ENCODE data around the gene RRP1B. TPM values are rescaled to one million over a fixed set of nuclear protein-coding genes. Genes with fewer than 3 reads are reported as not detected.

The RRP1B gene
- total RNA-seq, 1 donor = 17.4 TPM

GRCh38 chr21:43723648-43724047 is 64.3 kb downstream of the RRP1B start:
- H3K79me2 ChIP-seq (ENCODE audit: insufficient read depth, low read length) = peaks cover 78% of the 10 kb centered on the region
- H3K36me3 ChIP-seq (ENCODE audit: insufficient read depth, low read length) = peaks cover 18% of the 10 kb centered on the region
- H3K27ac ChIP-seq (ENCODE audit: low read depth, low read length) = no peak overlapping the region
- no peaks in the 10 kb centered on the region for H3K27me3 ChIP-seq (ENCODE audit: insufficient read depth, low read length)
- peaks cover 43% of the 10 kb centered on the region for H3K4me1 ChIP-seq (ENCODE audit: insufficient read depth, low read length)
- no peak overlapping the region for H3K4me3 ChIP-seq (ENCODE audit: insufficient read depth, low read length)
- DNase-seq (ENCODE audit: insufficient read length, low spot score, missing footprints) = peak; percentile 27
- no peak for TF ChIP-seq CTCF (IDR thresholded peaks at IDR 0.05; ENCODE audit: extremely low read depth, low read depth, low read length)
- peaks cover 48% of the 10 kb centered on the region for H4K20me1 ChIP-seq (ENCODE audit: insufficient read depth, low read length)
- H3K4me2 ChIP-seq (ENCODE audit: insufficient read depth, low read length) = no peak overlapping the region
- H3K9me3 ChIP-seq (ENCODE audit: low read depth, low read length) = no peaks in the 10 kb centered on the region
- no peak overlapping the region for H2AFZ ChIP-seq (ENCODE audit: low read length)

GRCh38 chr21:43726686-43727518 is 67.5 kb downstream of the RRP1B start:
- peak overlapping the region; percentile 89 for H3K27ac ChIP-seq (ENCODE audit: low read depth, low read length)
- peaks cover 28% of the 10 kb centered on the region for H3K4me1 ChIP-seq (ENCODE audit: insufficient read depth, low read length)
- H2AFZ ChIP-seq (ENCODE audit: low read length) = no peak overlapping the region
- peaks cover 36% of the 10 kb centered on the region for H4K20me1 ChIP-seq (ENCODE audit: insufficient read depth, low read length)
- H3K79me2 ChIP-seq (ENCODE audit: insufficient read depth, low read length) = peaks cover 79% of the 10 kb centered on the region
- no peaks in the 10 kb centered on the region for H3K27me3 ChIP-seq (ENCODE audit: insufficient read depth, low read length)
- H3K36me3 ChIP-seq (ENCODE audit: insufficient read depth, low read length) = peaks cover 12% of the 10 kb centered on the region
- TF ChIP-seq CTCF (IDR thresholded peaks at IDR 0.05; ENCODE audit: extremely low read depth, low read depth, low read length) = no peak
- H3K4me3 ChIP-seq (ENCODE audit: insufficient read depth, low read length) = peak overlapping the region; percentile 17
- H3K4me2 ChIP-seq (ENCODE audit: insufficient read depth, low read length) = peak overlapping the region; percentile 81
- DNase-seq (ENCODE audit: insufficient read length, low spot score, missing footprints) = peak; percentile 80
- H3K9me3 ChIP-seq (ENCODE audit: low read depth, low read length) = no peaks in the 10 kb centered on the region

GRCh38 chr21:43727519-43728153 is 68.3 kb downstream of the RRP1B start:
- Histone ChIP-seq H3K79me2 (ENCODE audit: insufficient read depth, low read length) (peaks cover 78% of the 10 kb centered on the region), H3K27me3 (ENCODE audit: insufficient read depth, low read length) (no peaks in the 10 kb centered on the region), H4K20me1 (ENCODE audit: insufficient read depth, low read length) (peaks cover 31% of the 10 kb centered on the region), H3K9me3 (ENCODE audit: low read depth, low read length) (no peaks in the 10 kb centered on the region), H3K27ac (ENCODE audit: low read depth, low read length) (peak overlapping the region; percentile 89), H3K36me3 (ENCODE audit: insufficient read depth, low read length) (peaks cover 12% of the 10 kb centered on the region), H3K4me1 (ENCODE audit: insufficient read depth, low read length) (peaks cover 29% of the 10 kb centered on the region), H3K4me3 (ENCODE audit: insufficient read depth, low read length) (peak overlapping the region; percentile 11), H2AFZ (ENCODE audit: low read length) (no peak overlapping the region), H3K4me2 (ENCODE audit: insufficient read depth, low read length) (peak overlapping the region; percentile 81)
- DNase-seq (ENCODE audit: insufficient read length, low spot score, missing footprints) = peak; percentile 59
- no peak for TF ChIP-seq CTCF (IDR thresholded peaks at IDR 0.05; ENCODE audit: extremely low read depth, low read depth, low read length)

- Histone ChIP-seq H3K4me3 (ENCODE audit: insufficient read depth, low read length) (peak overlapping the region; percentile 65), H3K79me2 (ENCODE audit: insufficient read depth, low read length) (peaks cover 78% of the 10 kb centered on the region), H3K9me3 (ENCODE audit: low read depth, low read length) (no peaks in the 10 kb centered on the region), H3K4me2 (ENCODE audit: insufficient read depth, low read length) (peak overlapping the region; percentile 81), H4K20me1 (ENCODE audit: insufficient read depth, low read length) (peaks cover 31% of the 10 kb centered on the region), H2AFZ (ENCODE audit: low read length) (peak overlapping the region; percentile 57), H3K36me3 (ENCODE audit: insufficient read depth, low read length) (peaks cover 12% of the 10 kb centered on the region), H3K27me3 (ENCODE audit: insufficient read depth, low read length) (no peaks in the 10 kb centered on the region), H3K27ac (ENCODE audit: low read depth, low read length) (peak overlapping the region; percentile 89), H3K4me1 (ENCODE audit: insufficient read depth, low read length) (peaks cover 33% of the 10 kb centered on the region)
- DNase-seq (ENCODE audit: insufficient read length, low spot score, missing footprints) = no peak
- no peak for TF ChIP-seq CTCF (IDR thresholded peaks at IDR 0.05; ENCODE audit: extremely low read depth, low read depth, low read length)
Measured at GRCh38 chr21:43728154-43728466, 68.8 kb downstream of the RRP1B start.
